SIG-M5 treated with dmso at 0.1 percent for 504 hours (cell line): Measurements from ENCODE around the gene METTL22.

Experiments used
- DNase-seq: peaks from one replicate; lab custom pipeline; 2025; ENCODE audit not compliant: unreplicated experiment; lab: John Stamatoyannopoulos, UW

The METTL22 gene, protein sequence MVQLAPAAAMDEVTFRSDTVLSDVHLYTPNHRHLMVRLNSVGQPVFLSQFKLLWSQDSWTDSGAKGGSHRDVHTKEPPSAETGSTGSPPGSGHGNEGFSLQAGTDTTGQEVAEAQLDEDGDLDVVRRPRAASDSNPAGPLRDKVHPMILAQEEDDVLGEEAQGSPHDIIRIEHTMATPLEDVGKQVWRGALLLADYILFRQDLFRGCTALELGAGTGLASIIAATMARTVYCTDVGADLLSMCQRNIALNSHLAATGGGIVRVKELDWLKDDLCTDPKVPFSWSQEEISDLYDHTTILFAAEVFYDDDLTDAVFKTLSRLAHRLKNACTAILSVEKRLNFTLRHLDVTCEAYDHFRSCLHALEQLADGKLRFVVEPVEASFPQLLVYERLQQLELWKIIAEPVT

DNA sequence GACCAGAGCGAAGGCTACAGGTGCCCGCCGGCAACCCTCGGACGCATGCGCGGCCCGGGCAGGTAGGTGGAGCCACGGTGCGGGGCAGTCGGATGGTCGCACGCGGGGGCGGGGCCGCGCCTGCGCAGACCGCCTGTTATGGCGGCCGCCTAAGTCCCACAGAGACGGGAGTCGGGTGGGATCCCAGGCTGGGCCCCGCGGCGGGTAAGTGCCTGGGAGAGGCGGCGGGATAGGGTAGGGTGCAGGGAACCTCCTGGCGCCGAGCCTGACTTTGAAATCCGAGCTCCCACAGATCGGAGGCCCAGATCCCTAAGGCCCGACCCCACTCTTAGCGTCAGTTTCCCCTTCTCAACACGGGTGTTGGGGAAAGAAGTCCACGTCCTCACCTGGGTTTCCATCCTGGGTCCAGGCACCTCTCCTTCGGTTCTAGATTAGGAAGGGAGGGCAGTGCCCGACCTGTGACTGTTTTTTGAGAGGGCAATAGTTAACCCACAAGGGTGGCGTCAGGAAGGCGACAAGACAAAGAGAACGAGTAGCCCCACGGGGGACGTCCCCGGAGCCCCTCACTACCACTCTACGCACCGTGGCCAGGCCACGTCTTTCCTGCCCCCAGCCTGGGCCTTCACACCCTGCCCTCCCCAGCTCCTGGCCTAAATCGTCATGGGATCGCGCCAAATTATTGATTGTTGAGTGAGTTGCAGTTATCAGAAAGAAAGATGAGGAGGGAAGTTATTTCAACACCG, at the start of gene METTL22:
Gene METTL22, plus strand, starts transcription at position 127 of the 743 bp plus-strand sequence. CDS start 3,968 bp downstream, outside the sequence.
- peak; percentile 48 for DNase-seq

DNA sequence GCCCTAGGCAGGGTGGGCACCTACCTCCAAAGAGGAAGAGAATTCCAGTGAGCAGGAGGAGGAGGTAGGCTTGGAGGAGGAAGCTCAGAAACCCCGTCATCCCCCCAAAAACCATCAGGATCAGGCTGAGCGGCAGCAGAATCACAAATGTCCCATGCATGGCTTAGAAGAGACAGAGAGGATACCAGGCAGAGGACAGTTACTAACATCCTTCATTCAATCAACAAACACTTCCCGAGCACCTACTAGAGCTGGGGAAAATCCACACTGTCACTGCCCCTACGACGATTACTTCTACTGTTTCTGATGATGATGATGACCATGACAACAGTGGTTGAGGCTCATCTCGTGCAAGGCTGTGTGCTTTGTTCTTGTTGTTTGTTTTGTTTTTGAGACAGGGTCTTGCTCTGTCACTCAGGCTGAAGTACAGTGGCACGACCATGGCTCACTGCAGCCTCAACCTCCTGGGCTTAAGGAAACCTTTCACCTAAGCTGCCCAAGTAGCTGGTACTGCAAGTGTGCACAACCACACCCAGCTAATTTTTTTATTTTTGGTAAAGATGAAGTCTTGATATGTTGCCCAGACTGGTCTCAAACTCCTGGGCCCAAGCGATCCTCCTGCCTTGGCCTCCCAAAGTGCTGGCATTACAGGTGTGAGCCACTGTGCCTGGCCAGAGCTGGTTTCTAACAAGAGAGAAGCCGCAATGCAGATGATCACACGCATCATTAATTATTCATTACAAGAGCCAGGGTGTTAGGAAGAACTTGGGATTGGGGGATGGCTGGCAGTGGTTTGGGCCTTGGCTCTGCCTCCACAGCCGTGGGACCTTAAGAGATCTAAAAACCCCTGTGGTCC, 49.2 kb upstream of the METTL22 start:
- DNase-seq, result no peak

DNA sequence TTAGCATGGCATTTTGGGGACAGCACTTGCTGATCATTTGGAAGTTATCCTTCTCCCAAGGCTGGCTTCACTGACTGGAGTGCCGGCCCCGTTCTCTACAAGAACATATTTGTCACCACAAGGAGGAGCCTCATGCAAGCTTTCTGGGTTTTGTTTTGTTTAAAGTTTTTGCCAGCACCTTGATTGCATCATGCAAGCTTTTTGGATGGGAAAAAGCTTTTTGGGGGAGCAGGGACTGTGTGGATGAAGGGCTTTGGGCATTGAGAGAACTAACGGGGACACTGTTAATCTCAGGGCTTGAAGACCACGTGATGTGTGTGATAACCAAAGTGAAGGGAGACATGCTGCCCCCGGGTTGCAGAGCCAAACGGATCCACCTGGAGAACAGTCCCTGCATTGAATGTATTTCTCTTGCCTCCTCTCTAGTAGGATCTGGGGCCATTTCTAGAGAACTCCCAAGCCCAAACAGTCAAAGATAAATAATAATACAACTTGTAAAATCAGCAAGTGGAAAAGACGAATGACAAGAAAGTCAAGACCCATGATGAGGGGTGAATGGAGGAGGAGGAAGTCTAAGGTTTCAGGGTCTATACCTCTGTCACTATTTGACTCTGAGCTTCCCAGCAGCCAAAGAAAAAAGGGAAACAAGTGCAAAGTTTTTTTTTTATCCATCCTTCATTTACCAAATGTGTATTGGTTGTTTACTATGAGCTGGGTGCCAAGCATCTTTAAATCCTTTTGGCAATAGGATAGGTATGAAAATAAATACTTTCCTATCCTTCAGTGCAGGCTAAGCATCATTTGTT, 48.4 kb upstream of the METTL22 start:
- DNase-seq, result peak; percentile 50

DNA sequence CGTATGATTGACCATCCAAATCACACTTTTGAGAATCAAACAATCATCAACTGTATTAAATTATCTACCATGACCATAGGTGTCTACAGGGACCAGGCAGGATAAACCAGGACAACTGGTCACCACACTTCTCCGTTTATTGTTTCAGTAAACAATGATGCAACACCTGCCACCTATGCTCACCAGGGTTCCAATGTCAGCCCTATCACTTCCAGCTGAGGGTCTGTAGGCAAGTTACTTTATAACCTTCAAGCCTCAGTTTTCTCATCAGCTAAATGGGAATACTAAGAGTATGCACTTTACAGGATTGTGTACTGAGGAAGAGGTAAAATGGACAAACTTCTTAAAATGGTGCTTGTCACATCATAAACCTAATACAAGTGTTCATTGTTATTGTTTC, 46.1 kb upstream of the METTL22 start:
- no peak for DNase-seq

DNA sequence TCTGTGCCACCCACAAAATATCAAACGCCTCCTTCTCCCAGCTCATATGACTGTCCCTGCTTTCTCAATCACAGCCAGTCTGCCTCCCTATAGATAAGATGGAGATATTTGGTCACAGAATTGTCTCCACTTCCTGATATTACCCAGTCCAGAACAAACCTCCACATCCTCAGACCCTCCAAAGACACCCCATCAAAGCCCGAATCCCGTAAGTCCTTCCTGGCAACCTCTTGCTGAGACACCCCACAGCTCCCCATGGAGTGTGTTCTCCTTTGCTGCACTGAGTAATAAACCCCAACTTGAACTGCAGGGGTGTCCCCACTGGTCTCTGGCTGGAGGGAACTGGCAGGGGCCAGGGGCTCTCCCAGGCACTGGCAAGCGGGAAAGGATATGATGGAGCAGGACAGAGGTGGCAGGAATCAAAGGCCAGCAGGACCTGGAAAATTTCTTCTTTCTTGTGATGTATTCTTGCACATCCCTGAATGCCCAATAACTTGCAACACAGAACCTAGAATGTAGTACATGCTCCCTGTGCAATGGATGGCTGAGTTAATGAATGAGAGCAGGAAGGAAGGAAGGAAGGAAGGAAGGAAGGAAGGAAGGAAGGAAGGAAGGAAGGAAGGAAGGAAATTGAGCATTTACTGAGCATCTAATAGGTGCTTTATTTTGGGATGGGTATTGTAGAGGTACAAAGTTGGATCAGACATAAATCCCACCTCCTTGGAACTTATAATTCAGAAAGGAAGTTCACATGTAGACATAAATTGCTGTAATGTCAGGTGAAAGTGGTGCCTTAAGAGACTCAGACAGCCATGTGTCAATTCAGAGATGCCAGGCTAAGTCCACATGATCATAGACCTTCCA, 45.1 kb upstream of the METTL22 start:
- no peak for DNase-seq

DNA sequence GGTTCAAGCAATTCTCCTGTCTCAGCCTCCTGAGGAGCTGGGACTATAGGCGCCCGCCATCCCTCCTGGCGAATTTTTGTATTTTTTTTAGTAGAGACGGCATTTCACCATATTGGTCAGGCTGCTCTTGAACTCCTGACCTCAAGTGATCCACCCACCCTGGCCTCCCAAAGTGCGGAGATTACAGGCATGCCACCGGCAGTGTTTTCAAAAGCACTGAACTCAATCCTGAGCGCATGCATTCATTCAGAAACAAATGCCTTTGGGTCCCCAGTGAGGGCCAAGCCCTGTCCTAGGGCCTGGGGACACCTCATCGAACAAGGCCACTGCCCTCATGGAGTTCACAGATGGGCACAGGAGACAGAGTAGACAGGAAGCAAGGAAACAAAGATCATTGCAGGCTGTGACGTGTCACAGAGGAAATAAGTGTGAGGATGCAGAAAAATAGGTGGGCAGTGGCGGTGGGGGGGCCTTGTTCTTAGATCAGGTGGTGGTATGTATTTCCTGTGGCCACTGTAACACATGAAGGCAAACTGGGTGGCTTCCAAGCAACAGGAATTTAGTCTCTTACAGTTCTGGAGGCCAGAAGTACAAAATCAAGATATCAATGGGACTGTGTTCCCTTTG, 43.7 kb upstream of the METTL22 start:
- DNase-seq, result no peak

DNA sequence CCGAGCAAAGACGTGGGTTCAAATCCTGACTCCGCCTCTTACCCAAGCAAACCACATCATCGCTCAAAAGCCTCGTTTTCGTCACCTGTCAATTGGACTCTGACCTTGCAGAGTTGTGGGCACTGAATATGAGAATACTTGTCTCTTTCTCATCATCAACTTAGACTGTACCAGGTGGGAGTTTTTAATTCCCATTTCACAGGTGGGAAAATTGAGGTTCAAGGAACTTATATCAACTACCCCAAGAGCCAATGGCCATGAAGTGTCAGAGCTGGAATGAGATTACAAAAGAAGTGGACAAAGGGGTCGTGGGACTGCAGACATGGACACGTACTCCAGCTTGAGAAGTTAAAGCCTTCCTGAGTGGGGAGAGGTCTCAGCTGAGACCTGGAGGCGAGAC, 41.9 kb upstream of the METTL22 start:
- DNase-seq, result no peak

DNA sequence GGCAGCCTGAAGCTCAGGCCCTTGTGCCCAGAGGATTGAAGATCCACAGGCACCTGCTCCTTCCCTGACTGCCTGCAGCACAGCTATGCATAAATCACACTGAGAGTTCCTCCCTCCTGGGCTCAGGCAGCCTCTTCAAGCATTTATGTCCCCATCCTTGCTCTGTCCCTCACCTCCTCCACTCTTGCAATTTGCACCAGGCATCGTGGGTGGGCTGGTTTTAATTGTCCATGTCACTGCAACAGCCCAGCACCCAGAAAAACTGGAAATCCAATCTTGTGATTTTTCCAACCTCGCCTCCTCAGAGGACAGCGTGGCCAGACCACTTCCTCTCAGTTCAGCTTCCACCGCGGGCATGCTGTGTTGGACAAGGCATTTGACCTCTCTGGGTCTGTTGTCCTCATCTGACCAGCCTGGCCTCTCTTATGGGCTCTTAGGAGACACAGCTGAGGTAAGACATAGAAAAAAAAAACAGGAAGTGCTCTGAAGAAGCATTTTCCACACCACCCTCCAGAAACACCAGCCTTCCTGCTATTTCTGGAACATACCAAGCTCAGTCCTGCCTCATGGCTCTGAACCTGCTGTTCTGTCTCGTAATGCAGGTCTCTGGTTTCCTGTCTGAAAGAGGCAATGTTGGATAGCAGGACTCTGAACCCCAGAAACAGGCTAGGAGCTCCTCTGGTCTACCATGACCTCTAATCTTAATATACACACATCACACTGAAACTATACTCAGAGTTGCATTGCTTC, 39.5 kb upstream of the METTL22 start:
- peak; percentile 69 for DNase-seq

DNA sequence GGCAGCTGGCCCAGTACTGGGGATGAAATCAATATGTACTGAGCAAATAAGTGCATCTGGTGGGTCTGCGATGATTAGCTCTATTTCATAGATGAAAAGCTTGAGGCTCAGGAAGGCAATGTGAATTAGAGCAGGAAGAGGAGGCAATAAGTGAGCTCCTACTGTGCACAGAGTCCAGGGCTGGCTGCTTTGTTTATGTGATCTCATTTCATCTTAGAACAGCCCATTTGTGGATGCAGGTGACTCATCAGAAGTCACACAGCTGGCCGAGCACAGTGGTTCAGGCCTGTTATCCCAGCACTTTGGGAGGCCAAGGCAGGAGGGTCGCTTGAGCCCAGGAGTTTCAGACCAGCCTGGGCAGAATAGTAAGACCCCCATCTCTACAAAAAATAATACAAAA, 38.3 kb upstream of the METTL22 start:
- no peak for DNase-seq

DNA sequence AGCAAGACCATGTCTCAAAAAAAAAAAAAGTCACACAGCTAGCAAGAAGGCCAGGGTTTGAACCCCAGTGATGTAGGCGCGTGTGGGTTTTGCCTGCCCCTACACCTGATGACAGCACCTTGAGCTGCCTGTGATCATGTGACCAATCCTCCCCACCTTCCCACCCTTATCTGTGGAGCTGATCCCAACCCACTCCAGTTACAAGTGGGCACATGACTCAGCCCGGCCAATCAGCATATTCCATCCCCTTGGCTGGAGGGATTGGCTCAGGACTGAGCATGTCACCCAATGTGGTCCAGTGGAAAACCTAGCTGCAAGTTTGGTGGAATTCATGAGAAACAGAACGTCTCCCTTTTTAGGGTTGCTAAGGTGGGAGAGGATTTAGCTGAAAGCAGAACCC, 37.8 kb upstream of the METTL22 start:
- DNase-seq, result no peak

DNA sequence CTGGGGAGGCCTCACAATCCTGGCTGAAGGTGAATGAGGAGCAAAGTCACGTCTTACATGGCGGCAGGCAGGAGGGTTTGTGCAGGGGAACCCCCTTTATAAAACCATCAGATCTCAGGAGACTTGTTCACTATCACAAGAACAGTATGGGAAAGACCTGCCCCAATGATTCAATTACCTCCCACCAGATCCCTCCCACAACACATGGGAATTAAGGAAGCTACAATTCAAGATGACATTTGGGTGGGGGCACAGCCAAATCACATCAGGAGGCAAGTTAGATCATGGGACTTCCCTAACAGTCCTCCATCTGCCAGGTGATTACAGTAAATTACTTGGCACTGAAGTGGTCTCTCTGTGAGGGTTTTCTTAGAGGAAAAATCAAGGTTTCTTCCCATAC, 36.5 kb upstream of the METTL22 start:
- no peak for DNase-seq

DNA sequence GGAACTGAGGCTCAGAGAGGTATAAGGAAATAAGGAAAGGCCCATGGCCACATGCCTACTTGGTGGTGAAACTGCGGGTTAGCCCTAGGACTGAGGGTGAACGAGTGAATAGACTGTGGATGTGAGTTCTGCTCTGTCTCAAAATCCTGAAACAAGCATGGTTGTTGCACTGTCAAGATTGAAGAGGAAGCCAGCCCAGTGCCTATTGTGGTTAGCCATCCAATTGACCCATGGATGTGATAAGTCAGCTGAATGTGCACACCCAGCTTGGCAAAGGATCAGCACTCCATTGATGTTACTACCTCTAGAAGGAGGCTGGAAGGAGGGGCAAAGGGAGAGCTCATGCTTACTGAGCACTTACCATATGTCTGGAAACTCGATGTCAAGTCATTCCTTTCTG, 35.6 kb upstream of the METTL22 start:
- no peak for DNase-seq

DNA sequence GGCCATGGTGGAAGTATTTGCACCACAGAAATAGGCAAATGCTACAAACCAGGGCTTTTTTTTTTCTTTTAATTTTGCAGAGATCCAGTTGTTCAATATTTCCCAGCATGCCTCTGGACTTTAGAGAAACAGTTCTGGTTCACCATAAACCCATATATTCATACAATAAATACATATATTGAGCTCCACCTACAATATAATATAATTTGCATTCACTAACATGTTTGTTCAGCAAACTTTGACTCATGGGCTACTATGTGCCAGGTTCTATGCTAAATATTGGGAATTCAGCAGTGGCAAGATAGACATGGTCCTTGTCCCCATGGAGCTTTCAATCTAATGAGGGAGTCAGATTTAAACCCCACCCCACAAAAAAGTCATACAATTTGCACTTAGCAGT, 34.4 kb upstream of the METTL22 start:
- no peak for DNase-seq

DNA sequence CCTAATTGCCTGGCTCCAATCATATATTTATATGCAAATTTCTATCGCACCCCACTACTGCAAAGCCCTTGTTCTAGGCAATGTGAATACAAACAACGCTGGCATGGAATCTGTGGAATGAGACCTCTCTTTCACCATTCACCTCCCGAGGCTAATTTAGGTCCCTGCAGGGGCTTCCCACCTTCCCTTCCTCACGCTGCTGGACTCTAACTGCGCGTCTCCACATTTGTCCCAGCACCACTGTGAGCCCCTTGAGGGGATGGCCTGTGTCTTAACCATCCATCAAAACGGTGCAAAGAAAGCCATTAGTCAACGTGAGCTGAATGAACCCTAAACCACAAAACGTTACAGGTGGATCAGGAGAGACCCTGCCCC, 32.8 kb upstream of the METTL22 start:
- DNase-seq, result no peak

DNA sequence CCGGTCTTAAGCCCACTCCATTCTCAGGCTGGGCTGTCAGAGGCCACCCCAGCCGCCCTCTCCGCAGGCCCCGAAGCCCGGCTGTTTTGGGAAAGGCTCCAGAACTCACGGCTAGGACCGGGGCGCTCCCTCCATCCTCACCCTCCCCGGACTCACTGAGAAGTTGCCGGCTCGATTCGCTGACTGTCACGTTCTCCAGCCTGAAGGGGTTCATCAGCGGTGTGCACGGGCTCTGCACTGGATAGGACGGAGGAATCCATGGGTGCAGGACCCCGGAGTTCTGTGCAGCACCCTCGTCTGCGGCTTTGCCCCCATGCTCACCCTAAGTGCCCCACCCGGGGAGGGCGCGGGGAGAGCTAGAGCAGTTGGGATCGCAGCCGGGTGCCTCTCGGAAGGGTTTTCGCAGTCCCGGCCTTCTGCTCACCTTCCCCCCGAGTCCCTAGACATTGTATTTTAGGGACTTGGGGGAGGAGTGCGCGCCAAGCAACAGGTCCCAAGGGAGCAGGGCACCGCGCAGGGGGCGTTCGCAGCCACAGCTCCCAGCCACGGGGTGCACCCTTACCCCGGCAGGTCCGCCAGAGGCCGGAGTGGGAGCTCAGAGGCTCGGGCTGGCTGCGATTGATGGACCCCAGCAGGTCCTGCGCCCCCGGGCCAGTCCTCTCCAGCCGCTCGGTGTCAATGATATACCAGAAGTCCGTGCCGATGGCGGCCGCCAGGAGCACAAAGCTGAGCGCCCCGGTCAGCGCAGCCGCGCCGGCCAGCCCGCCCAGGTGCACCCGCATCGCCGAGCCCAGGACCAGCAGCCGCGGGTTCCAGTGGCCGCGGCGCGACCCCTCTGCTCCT, 32.2 kb upstream of the METTL22 start:
- no peak for DNase-seq

DNA sequence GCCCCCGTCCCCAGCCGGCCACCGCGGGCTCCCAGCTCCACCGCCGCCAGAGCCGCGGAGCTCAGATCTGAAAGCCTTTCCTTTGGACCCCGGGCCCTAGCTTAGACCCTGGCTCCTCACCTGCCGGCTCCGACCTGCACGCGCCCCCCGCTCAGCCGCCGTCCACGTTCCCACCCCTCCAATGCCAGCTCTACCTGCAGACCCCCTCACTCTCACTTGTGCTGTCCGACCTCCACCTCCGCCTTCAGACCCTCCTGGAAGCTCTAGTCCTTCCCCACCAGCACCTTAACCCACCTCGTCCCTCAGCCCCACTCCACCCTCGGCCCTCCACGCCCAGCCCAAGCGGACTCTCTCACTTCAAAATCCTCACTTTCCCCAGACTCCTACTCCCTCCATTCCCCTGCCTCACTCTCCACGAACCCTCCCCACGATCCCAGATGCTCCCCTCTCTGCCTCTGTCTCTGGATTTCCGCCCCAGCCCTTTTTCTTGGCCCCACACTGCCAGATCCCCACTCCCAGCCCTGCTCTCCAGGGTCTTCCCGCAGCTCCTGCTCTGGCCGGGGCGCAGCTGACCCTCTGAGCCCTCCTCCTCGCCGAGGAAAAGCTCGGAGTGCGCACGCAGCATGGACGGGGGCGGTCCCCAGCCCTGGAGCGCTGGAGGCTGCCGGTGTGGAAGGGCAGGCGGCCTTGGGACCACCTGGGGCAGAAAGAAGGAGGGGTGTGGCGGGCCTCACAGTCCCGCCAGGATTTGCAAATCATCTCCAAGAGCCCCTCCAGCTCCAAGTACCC, 31.4 kb upstream of the METTL22 start, which contains the start of gene TMEM114:
Gene TMEM114, minus strand, starts transcription at position 612 of the 789 bp plus-strand sequence. CDS start 673 bp downstream, outside the sequence.
- DNase-seq, result no peak

DNA sequence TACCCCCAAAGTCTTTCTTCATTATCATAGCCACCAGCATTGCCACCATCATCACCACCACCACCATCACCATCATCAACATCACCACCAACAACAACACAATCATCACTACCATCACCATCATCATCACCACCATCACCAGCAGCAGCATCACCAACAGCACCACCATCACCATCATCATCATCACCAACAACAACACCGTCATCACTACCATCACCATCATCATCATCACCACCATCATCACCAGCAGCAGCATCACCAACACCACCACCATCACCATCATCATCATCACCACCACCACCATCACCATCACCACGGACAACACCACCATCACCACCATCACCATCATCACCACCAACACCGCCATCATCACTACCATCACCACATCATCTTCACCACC, 30.7 kb upstream of the METTL22 start:
- no peak for DNase-seq
